ENCODE data around the gene SCNM1.

GRCh38 chr1:151198254-151199127 lies 32.5 kb downstream of the SCNM1 start, which contains the start of gene PIP5K1A:
- TF ChIP-seq EGR1 (IDR thresholded peaks at IDR 0.05; ENCODE audit: low read depth in 2 of 2), result peak; percentile 60 to 68
- no peak for TF ChIP-seq CTCF (IDR thresholded peaks at IDR 0.05; ENCODE audit: low read depth, low read length, missing input control)
- TF ChIP-seq JUND (IDR thresholded peaks at IDR 0.05), result no peak
- TF ChIP-seq RXRA (IDR thresholded peaks at IDR 0.05), result peak; percentile 63 to 72
- peak; percentile 40 to 73 for TF ChIP-seq HNF4A (conservative IDR thresholded peaks at IDR 0.05)
- TF ChIP-seq GABPA (IDR thresholded peaks at IDR 0.05 in 1 of 2, conservative IDR thresholded peaks at IDR 0.05 in 1 of 2), result peak in 1 of 2 donors; percentile 40
- TF ChIP-seq YY1 (IDR thresholded peaks at IDR 0.05), result peak; percentile 82
- no peak for TF ChIP-seq ATF3 (IDR thresholded peaks at IDR 0.05)
- TF ChIP-seq ZBTB33 (IDR thresholded peaks at IDR 0.05), result peak; percentile 87

Measured in liver (tissue), 3 donors.